ENCODE measurements around the gene KCNMA1. TPM values are rescaled to one million over a fixed set of nuclear protein-coding genes. Genes with fewer than 3 reads are reported as not detected.

KCNMA1 gene
- total and polyA plus RNA-seq, 2 donors (not counting 1 experiment from before 2014, with no cell fraction given) = 0.82 to 3.1 TPM

- no peaks in the 10 kb centered on the region for H3K9me3 ChIP-seq (ENCODE audit: control extremely low read depth in 1 of 3, control insufficient read depth in 2 of 3, insufficient read depth in 1 of 3, low read length in 2 of 3)
- H3K27me3 ChIP-seq (replicated peaks in 1 of 4; ENCODE audit: control extremely low read depth in 1 of 4, control insufficient read depth in 3 of 4, insufficient read depth in 4 of 4, low read length in 3 of 4) = peaks cover 0 to 2% (median 0%) of the 10 kb centered on the region in 4 experiments
- no peak overlapping the region for H2AFZ ChIP-seq (ENCODE audit: insufficient read depth, low read depth, low read length, poor library complexity, severe bottlenecking)
- H3K4me2 ChIP-seq (replicated peaks; ENCODE audit: low read depth, low read length, poor library complexity, severe bottlenecking) = no peak overlapping the region
- Mint-ChIP-seq H3K4me3 (no peak overlapping the region), H3K9me3 (ENCODE audit: insufficient read depth) (no peaks in the 10 kb centered on the region), H3K27ac (no peak overlapping the region), H3K4me1 (no peaks in the 10 kb centered on the region), H3K27me3 (peaks cover 9% of the 10 kb centered on the region)
- H3K27ac ChIP-seq (ENCODE audit: low read length in 2 of 2) = no peak overlapping the region
- H3K4me3 ChIP-seq (ENCODE audit: control extremely low read depth in 1 of 5, extremely low read depth in 1 of 5, insufficient read depth in 1 of 5, low read depth in 2 of 5, low read length in 4 of 5) = no peak overlapping the region
- H3K79me2 ChIP-seq (ENCODE audit: control insufficient read depth, insufficient read depth, low read length) = no peaks in the 10 kb centered on the region
- TF ChIP-seq EZH2 (IDR thresholded peaks at IDR 0.05; ENCODE audit: borderline replicate concordance, insufficient read depth, low read depth, low read length, poor library complexity, severe bottlenecking) (no peak), CTCF (IDR thresholded peaks at IDR 0.05) (peak; percentile 13)
- H3K9ac ChIP-seq (ENCODE audit: low read length) = no peak overlapping the region
- no peaks in the 10 kb centered on the region for H3K36me3 ChIP-seq (replicated peaks in 1 of 2; ENCODE audit: control extremely low read depth in 1 of 2, control insufficient read depth in 1 of 2, extremely low read depth in 1 of 2, insufficient read depth in 2 of 2, low read length in 1 of 2)
- WGBS (ENCODE audit: insufficient coverage) = 100% methylated on average over 1 of the region's 3 CpGs
- no peaks in the 10 kb centered on the region for H3K4me1 ChIP-seq (ENCODE audit: control insufficient read depth in 2 of 2, insufficient read depth in 2 of 2, low read length in 2 of 2)
- ATAC-seq (ENCODE audit: low read depth) (no peak), DNase-seq (no peak)
- no peaks in the 10 kb centered on the region for H4K20me1 ChIP-seq (ENCODE audit: control insufficient read depth, insufficient read depth, low read length, poor library complexity, severe bottlenecking)
- CTCF ChIA-PET = no interaction called here
- intact Hi-C loops (cut with micrococcal nuclease) = no loop called here
- POLR2A ChIA-PET = no interaction called here
These were observed 208.8 kb downstream of the KCNMA1 start for GRCh38 chr10:77428691-77429395.

DNA sequence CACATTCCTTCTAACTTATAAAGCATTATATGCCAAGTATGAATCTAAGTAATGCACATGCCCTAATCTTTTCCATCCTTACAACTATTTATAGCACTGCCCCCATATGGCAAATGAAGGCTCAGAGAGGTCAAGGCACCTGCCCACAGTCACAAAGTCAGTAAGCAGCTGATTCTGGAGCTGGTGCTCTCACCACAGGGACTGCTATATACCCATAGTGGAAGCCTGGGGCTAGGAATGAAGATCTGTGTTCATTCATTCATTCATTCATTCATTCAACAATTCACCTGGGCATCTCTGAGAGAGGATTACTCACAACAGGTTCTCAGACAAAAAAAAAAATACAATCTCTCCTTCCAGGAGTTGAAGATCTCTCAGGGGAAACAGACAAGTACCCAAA lies 213.4 kb downstream of the KCNMA1 start:
- no peak overlapping the region for H3K9ac ChIP-seq (ENCODE audit: low read length)
- ChIA-PET POLR2A (no interaction called here), CTCF (no interaction called here)
- TF ChIP-seq CTCF (IDR thresholded peaks at IDR 0.05) (no peak), EZH2 (IDR thresholded peaks at IDR 0.05; ENCODE audit: borderline replicate concordance, insufficient read depth, low read depth, low read length, poor library complexity, severe bottlenecking) (no peak)
- Mint-ChIP-seq H3K4me3 (no peak overlapping the region), H3K27me3 (peaks cover 11% of the 10 kb centered on the region), H3K4me1 (no peaks in the 10 kb centered on the region), H3K27ac (no peak overlapping the region), H3K9me3 (ENCODE audit: insufficient read depth) (no peaks in the 10 kb centered on the region)
- no peak overlapping the region for H2AFZ ChIP-seq (ENCODE audit: insufficient read depth, low read depth, low read length, poor library complexity, severe bottlenecking)
- no peaks in the 10 kb centered on the region for H3K4me1 ChIP-seq (ENCODE audit: control insufficient read depth in 2 of 2, insufficient read depth in 2 of 2, low read length in 2 of 2)
- no peak for ATAC-seq (ENCODE audit: low read depth)
- H3K9me3 ChIP-seq (ENCODE audit: control extremely low read depth in 1 of 3, control insufficient read depth in 2 of 3, insufficient read depth in 1 of 3, low read length in 2 of 3) = no peaks in the 10 kb centered on the region
- no peak overlapping the region for H3K27ac ChIP-seq (ENCODE audit: low read length in 2 of 2)
- DNase-seq = no peak
- H3K27me3 ChIP-seq (replicated peaks in 1 of 4; ENCODE audit: control extremely low read depth in 1 of 4, control insufficient read depth in 3 of 4, insufficient read depth in 4 of 4, low read length in 3 of 4) = peaks cover 0 to 2% (median 0%) of the 10 kb centered on the region in 4 experiments
- intact Hi-C loops (cut with micrococcal nuclease) = no loop called here
- no peak overlapping the region for H3K4me3 ChIP-seq (ENCODE audit: control extremely low read depth in 1 of 5, extremely low read depth in 1 of 5, insufficient read depth in 1 of 5, low read depth in 2 of 5, low read length in 4 of 5)
- no peaks in the 10 kb centered on the region for H3K79me2 ChIP-seq (ENCODE audit: control insufficient read depth, insufficient read depth, low read length)
- H4K20me1 ChIP-seq (ENCODE audit: control insufficient read depth, insufficient read depth, low read length, poor library complexity, severe bottlenecking) = no peaks in the 10 kb centered on the region
- no peaks in the 10 kb centered on the region for H3K36me3 ChIP-seq (replicated peaks in 1 of 2; ENCODE audit: control extremely low read depth in 1 of 2, control insufficient read depth in 1 of 2, extremely low read depth in 1 of 2, insufficient read depth in 2 of 2, low read length in 1 of 2)
- no peak overlapping the region for H3K4me2 ChIP-seq (replicated peaks; ENCODE audit: low read depth, low read length, poor library complexity, severe bottlenecking)

All from B cell (primary cell).